ENCODE measurements around the gene LRP4.

The LRP4 gene

GRCh38 chr11:46899501-46900025 is 18.8 kb downstream of the LRP4 start:
- no peak for ATAC-seq
- TF ChIP-seq ESRRG (CRISPR knock-in tag; IDR thresholded peaks at IDR 0.05), result no peak
- TF ChIP-seq ZNF565 (CRISPR knock-in tag; conservative IDR thresholded peaks at IDR 0.05; ENCODE audit: low read depth), result no peak
- TF ChIP-seq TOX (CRISPR knock-in tag; IDR thresholded peaks at IDR 0.05; ENCODE audit: borderline replicate concordance), result no peak
- no peak for TF ChIP-seq ISL1 (CRISPR knock-in tag; IDR thresholded peaks at IDR 0.05)
- TF ChIP-seq ZNF70 (CRISPR knock-in tag; IDR thresholded peaks at IDR 0.05), result no peak
- TF ChIP-seq ZC3H10 (CRISPR knock-in tag; IDR thresholded peaks at IDR 0.05), result no peak
- no peak for TF ChIP-seq SNAI2 (CRISPR knock-in tag; IDR thresholded peaks at IDR 0.05)
- no peak for TF ChIP-seq ARNTL (CRISPR knock-in tag; IDR thresholded peaks at IDR 0.05; ENCODE audit: borderline replicate concordance, low read depth)
- TF ChIP-seq PATZ1 (CRISPR knock-in tag; IDR thresholded peaks at IDR 0.05; ENCODE audit: borderline replicate concordance), result no peak
- TF ChIP-seq ZFP3 (CRISPR knock-in tag; IDR thresholded peaks at IDR 0.05), result no peak
- TF ChIP-seq RARB (CRISPR knock-in tag; IDR thresholded peaks at IDR 0.05), result no peak
- TF ChIP-seq POU6F1 (CRISPR knock-in tag; IDR thresholded peaks at IDR 0.05; ENCODE audit: borderline replicate concordance, low read depth), result no peak
- TF ChIP-seq CSRNP3 (CRISPR knock-in tag; IDR thresholded peaks at IDR 0.05), result no peak
- no peak for TF ChIP-seq TCF4 (CRISPR knock-in tag; IDR thresholded peaks at IDR 0.05; ENCODE audit: borderline replicate concordance)
- TF ChIP-seq ZNF8 (CRISPR knock-in tag; IDR thresholded peaks at IDR 0.05), result no peak

GRCh38 chr11:46898396-46899095 is 19.8 kb downstream of the LRP4 start:
- no peak for TF ChIP-seq GLIS3 (CRISPR knock-in tag; IDR thresholded peaks at IDR 0.05)
- TF ChIP-seq ZNF8 (CRISPR knock-in tag; IDR thresholded peaks at IDR 0.05), result no peak
- TF ChIP-seq POU6F1 (CRISPR knock-in tag; IDR thresholded peaks at IDR 0.05; ENCODE audit: borderline replicate concordance, low read depth), result no peak
- TF ChIP-seq CREB5 (CRISPR knock-in tag; IDR thresholded peaks at IDR 0.05; ENCODE audit: low read depth), result no peak
- TF ChIP-seq ZFP3 (CRISPR knock-in tag; IDR thresholded peaks at IDR 0.05), result no peak
- no peak for TF ChIP-seq CSDC2 (CRISPR knock-in tag; IDR thresholded peaks at IDR 0.05)
- no peak for TF ChIP-seq TSHZ2 (CRISPR knock-in tag; IDR thresholded peaks at IDR 0.05)
- TF ChIP-seq ZFP30 (CRISPR knock-in tag; IDR thresholded peaks at IDR 0.05), result no peak
- TF ChIP-seq ZNF565 (CRISPR knock-in tag; conservative IDR thresholded peaks at IDR 0.05; ENCODE audit: low read depth), result no peak
- no peak for TF ChIP-seq ESRRG (CRISPR knock-in tag; IDR thresholded peaks at IDR 0.05)
- TF ChIP-seq BACH2 (CRISPR knock-in tag; IDR thresholded peaks at IDR 0.05; ENCODE audit: borderline replicate concordance), result no peak
- TF ChIP-seq ZNF70 (CRISPR knock-in tag; IDR thresholded peaks at IDR 0.05), result no peak
- no peak for TF ChIP-seq PPARA (CRISPR knock-in tag; IDR thresholded peaks at IDR 0.05; ENCODE audit: borderline replicate concordance)
- ATAC-seq, result no peak
